RPMI7951 (cell line): ENCODE data around the gene OTOGL. TPM values are rescaled to one million over a fixed set of nuclear protein-coding genes. Genes with fewer than 3 reads are reported as not detected.
A peak's percentile ranks its signal among the peaks of the same experiment; 100 is the strongest.

Experiments used
- DNase-seq: peaks from one replicate; pipeline ENCODE4 v3.0.0-alpha.2; 2012; ENCODE audit warnings: low read depth
- total RNA-seq: library from RNA; depleted of rRNA; stranded (reverse); fragments of >200 nt; shearing (Covaris generic); gene quantifications from 2 replicates; pipeline ENCODE4 v1.2.3, GENCODE V29; 2014; rRNA removed

OTOGL gene
- total RNA-seq, 1 experiment from 2014 or later: 0.48 TPM

- DNase-seq: no peak
Observed at GRCh38 chr12:80359703-80360102, 260.4 kb downstream of the OTOGL start.

- no peak for DNase-seq
Observed at GRCh38 chr12:80364056-80364455, 264.7 kb downstream of the OTOGL start.

- DNase-seq: no peak
Observed at GRCh38 chr12:80373666-80374065, 274.3 kb downstream of the OTOGL start.

DNA sequence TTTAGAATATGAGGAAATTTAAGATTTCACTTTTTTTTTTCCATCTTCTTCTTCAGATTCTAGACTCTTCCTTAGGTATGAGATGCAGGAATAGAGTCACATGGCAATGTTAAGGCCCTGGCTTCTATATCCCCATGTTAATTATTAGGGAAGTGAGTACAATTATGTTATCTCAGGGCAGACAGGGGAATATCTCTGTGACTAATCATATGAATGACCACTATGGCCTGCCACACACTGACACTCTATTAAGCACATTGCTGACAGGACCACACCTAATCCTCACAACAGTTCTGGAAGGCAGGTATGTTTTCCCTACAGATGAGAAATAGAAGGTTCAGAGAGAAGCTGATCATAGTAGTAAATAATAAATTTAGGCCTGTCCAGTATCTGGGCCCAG is 275.3 kb downstream of the OTOGL start:
- no peak for DNase-seq

- DNase-seq: no peak
Observed at GRCh38 chr12:80377140-80377794, 277.9 kb downstream of the OTOGL start.

- DNase-seq: no peak
Observed at GRCh38 chr12:80381121-80381520, 281.8 kb downstream of the OTOGL start.

GRCh38 chr12:80382254-80382653 is 282.9 kb downstream of the OTOGL start:
- no peak for DNase-seq

- DNase-seq: peak; percentile 7
Observed at GRCh38 chr12:80400571-80400991, 301.2 kb downstream of the OTOGL start.

- no peak for DNase-seq
Observed at GRCh38 chr12:80401191-80401590, 301.9 kb downstream of the OTOGL start.

- no peak for DNase-seq
Observed at GRCh38 chr12:80404629-80405028, 305.3 kb downstream of the OTOGL start.

DNA sequence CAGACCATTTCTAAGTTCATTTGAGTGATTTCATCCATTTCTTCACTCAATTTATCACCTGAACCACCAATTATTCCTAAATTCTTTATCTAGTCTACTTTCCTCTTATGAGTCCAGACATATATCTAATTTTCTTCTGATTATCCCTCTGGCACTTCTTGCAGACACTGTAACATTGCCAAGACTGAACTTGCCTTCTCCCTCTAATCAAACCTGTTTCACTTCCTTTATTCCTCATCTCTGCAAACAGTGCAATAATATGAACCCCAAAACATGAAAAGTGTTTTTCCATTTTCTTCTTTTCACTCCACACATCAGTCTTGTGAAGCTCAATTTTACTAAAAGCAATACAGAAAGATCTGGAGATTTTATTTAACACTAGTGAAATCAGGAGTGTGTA is 306.9 kb downstream of the OTOGL start:
- no peak for DNase-seq

- DNase-seq: no peak
Observed at GRCh38 chr12:80411787-80412186, 312.4 kb downstream of the OTOGL start.

DNA sequence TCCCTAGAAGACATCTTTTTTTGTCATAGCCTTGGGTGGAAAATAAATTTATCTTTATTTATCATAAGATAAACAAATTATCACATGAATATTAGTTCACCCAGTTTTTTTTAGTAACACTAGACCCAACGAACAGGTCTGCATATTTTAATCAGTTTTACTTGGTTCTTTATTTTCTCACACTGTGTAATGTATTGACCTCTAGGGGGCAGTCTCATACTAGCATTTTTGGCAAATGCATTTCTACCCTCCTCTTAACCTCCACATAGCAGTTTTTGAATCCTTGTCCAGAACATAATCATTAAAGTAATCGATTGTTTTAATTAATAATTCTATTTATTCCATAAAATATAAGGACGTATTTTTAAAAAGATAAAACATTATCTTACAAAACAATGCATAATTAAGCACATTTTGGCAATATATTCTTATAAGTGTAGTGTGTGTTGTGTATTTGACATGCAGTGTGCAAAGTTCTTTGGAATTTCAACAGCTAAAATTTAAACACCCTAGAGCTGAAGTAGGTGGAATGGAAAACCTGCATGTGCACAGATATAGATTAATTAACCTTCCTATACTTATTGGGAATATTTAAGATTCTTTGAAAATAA is 313.1 kb downstream of the OTOGL start:
- DNase-seq: peak; percentile 46

- DNase-seq: no peak
Observed at GRCh38 chr12:80413462-80413861, 314.1 kb downstream of the OTOGL start.

- no peak for DNase-seq
Observed at GRCh38 chr12:80415466-80415865, 316.1 kb downstream of the OTOGL start.

- no peak for DNase-seq
Observed at GRCh38 chr12:80419644-80420043, 320.3 kb downstream of the OTOGL start.

DNA sequence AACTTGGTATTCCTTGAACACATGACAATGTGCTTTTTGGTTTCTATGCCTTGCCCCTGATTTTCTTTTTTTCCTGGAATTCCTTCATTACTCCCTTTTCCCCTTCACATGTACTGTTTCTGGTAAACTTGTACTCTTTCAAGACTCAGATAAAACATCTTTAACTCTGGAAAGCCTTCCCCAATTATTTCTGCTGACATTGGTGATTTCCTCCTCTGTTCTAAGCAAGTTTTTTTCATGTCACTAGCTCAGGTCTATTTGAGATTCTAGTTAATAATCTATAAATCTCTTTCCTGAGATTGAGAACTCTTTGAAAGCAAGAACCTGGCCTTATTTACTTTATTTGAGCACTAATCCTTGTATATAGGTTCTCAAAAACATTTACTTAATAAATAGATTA is 320.7 kb downstream of the OTOGL start:
- no peak for DNase-seq

- DNase-seq: no peak
Observed at GRCh38 chr12:80422550-80422949, 323.2 kb downstream of the OTOGL start.

Other genes with a start within 250 kb of the OTOGL start
- gene PPP1R12A, start 164.4 kb upstream of the OTOGL start, total RNA-seq: 37.1 and 47.5 TPM in 2 replicates